GM13976 (cell line): ENCODE data around the gene SPATA13.

ENCODE experiments used
- DNase-seq: peaks from one replicate; pipeline ENCODE4 v3.0.0; 2012; ENCODE audit warnings: low spot score
- in situ Hi-C: fragments of 300-500 bp; cut with MboI; formaldehyde crosslinking; loops from one replicate; pipeline ENCODE4 v1.12.0; 2022; ENCODE audit warnings: low sequenced_read_pairs, mixed read lengths, inconsistent platforms; ENCODE audit not compliant: unreplicated experiment
- TF ChIP-seq, protein P1 (sequence below): IDR thresholded peaks from 2 replicates; pipeline ENCODE4 v1.5.1; 2012; ENCODE audit warnings: borderline replicate concordance, mild to moderate bottlenecking; ENCODE audit not compliant: insufficient read depth; ENCODE audit errors: extremely low read depth, missing control alignments, control extremely low read depth

Gene SPATA13

DNA sequence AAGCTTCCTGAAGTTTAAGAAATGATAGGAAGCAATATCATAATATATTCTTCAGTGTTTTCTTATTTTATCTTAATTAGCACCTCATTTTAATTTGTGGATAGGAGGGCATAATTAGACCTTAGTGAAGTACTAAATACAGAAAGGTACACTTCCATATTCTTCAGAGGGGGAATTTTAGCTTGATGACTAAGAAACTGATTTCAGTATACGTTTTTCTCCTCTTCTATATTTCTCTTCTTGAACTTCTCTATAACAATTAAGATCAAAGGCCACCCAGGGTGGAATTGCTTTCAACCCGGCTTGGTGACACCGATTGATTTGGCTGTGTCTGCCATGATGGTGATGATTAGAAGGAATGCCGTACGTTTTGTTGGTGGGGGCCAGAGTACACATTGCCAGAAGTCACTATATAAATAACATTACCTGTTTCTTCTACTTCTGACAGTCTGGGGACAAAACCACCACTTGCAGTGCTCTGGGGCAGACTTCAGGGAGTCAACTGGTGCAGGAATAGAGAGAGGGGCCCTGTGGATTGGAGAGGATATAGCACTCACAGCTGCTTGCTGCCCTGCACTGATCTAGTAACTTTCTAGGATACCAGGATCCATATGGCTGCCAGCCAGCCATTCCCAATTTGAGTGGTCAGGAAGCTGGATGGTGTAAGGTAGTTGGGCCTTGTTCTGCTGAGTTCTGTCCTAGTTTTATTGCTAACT, 73.8 kb downstream of the SPATA13 start:
- DNase-seq = no peak
- in situ Hi-C loops = no loop called here

DNA sequence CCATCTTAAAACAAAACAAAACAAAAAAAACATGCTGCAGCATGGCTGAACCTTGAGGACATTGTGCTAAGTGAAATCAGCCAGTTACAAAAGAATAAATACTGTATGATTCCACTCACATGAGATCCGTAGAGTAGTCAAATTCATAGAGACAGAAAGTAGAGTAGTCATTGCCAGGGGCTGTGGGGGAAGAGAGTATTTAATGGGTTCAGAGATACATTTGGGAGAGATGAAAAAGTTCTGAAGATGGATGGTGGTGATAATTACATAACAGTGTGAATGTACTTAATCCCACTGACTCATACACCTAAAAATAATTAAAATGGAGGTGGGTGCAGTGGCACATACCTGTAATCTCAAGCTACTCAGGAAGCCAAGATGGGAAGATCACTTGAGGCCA, 76.8 kb downstream of the SPATA13 start:
- TF ChIP-seq, protein P1, sequence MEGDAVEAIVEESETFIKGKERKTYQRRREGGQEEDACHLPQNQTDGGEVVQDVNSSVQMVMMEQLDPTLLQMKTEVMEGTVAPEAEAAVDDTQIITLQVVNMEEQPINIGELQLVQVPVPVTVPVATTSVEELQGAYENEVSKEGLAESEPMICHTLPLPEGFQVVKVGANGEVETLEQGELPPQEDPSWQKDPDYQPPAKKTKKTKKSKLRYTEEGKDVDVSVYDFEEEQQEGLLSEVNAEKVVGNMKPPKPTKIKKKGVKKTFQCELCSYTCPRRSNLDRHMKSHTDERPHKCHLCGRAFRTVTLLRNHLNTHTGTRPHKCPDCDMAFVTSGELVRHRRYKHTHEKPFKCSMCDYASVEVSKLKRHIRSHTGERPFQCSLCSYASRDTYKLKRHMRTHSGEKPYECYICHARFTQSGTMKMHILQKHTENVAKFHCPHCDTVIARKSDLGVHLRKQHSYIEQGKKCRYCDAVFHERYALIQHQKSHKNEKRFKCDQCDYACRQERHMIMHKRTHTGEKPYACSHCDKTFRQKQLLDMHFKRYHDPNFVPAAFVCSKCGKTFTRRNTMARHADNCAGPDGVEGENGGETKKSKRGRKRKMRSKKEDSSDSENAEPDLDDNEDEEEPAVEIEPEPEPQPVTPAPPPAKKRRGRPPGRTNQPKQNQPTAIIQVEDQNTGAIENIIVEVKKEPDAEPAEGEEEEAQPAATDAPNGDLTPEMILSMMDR = no peak
- no peak for DNase-seq
- in situ Hi-C loops = no loop called here

More for the DNA sequence above, 73.8 kb downstream of the SPATA13 start:
- TF ChIP-seq, protein P1 = no peak

DNA sequence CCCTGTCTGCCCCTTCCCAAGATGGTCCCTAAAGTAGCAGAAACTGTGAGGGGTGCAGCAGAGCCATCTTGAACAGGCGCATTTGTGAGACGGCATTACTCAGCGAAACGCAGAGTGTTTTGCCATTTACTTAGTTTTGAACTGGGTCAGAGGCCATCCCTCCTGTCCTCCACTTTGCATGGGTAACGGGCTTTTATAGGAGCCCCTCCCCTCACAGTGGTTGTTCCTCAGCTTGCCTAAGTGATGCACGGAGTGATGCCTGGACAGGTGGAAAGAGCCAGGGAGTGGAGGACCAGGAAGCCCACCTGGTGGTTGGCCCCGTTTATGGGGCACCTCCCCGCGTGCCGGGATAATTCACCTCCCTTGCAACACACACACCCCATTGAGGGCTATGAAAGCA, 80.8 kb downstream of the SPATA13 start:
- TF ChIP-seq, protein P1 = no peak
- in situ Hi-C loops = no loop called here
- no peak for DNase-seq

DNA sequence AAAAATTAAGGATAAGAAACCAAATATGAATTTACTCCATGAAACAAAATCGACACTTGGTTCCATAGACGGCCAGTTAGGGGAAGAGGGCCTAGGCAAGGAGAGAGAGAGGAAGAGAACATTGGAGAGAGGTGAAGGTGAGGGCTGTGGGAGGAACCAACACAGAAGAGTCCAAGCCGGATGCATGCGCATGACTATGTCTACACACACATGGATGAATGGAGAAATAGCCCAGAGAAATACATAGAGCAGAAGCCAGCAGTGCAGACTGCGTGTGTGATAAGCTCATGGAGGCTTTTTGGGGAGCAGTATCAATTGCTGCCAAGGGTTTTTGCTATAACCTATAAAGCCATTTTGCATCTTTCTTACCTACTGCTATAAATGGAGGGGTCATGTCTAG, 81.6 kb downstream of the SPATA13 start:
- TF ChIP-seq, protein P1 = no peak
- in situ Hi-C loops = no loop called here
- no peak for DNase-seq

DNA sequence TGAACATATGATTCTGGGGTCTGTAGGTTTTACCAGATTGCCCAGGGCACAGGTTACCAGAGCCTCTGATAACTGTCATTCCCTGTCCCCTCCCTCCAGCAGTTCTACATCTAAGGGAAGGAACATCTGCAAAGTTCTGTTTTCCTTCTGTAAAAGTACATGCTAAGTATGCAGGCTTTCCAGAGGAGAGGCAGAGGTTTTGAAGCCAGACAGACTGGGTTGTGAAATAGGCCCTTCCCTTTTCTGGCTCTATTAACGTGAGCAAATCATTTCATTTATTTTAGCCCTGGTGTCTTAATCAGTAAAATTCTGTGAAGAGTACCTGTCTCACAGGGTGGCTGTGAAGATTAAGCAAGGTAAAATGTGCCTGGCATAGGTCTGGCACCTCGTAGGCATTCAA, 82.8 kb downstream of the SPATA13 start:
- TF ChIP-seq, protein P1 = no peak
- in situ Hi-C loops = no loop called here
- DNase-seq = no peak

DNA sequence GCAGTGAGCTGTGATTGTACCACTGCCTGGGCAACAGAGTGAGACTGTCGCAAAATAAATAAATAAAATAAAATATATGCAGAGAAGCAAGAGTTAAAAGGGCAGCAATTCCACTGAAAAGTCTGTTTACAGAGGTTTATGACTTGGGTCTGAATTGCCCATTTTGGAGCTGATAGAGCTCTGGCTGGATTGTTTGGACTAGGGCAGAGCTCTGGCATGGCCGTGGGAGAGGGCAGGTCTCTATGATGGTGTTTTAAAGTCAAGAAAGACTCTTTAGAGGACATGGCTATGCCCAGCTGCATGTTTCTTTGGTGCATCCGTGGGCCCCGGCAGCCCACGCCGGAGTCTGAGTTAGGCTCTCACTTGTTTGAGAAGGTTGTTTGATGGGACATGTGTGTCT, 84.3 kb downstream of the SPATA13 start:
- TF ChIP-seq, protein P1 = no peak
- in situ Hi-C loops = no loop called here
- no peak for DNase-seq
